Kidney (tissue), 14 donors: Measurements from ENCODE around the gene EVI5. TPM values are rescaled to one million over a fixed set of nuclear protein-coding genes. Genes with fewer than 3 reads are reported as not detected.

Experiments
- DNase-seq, 5 donors: peaks; one replicate each; pipeline ENCODE4 v3.0.0-alpha.2; 2013 to 2020
- FAIRE-seq: peaks from 2 replicates; lab custom pipeline; 2012; peaks lifted over from hg19 to GRCh38; lab: Jason Lieb, UNC
- H3K27ac ChIP-seq, 2 donors: one replicate each; pipeline ENCODE4 v1.7.0; 2013; ENCODE audit warnings: low read depth in 2 of 2, low read length in 2 of 2, inconsistent platforms in 1 of 2
- H3K27me3 ChIP-seq: one replicate; pipeline ENCODE4 v1.7.1; 2013; ENCODE audit warnings: low read length, inconsistent platforms; ENCODE audit not compliant: control insufficient read depth, insufficient read depth
- H3K36me3 ChIP-seq, 3 donors: one replicate each; pipeline versions ENCODE4 v1.7.0 to v1.7.1; 2013; ENCODE audit warnings: low read length in 3 of 3, control low read depth in 1 of 3, inconsistent platforms in 1 of 3; ENCODE audit not compliant: insufficient read depth in 3 of 3, control insufficient read depth in 2 of 3
- H3K4me1 ChIP-seq, 3 donors: one replicate each; pipeline versions ENCODE4 v1.7.0 to v1.7.1; 2013; ENCODE audit warnings: low read length in 3 of 3, inconsistent platforms in 1 of 3, low read depth in 1 of 3; ENCODE audit not compliant: control insufficient read depth in 2 of 3, insufficient read depth in 2 of 3
- H3K4me3 ChIP-seq, 3 donors: one replicate each; pipeline versions ENCODE4 v1.7.0 to v1.8.1; 2013; ENCODE audit warnings: low read length in 3 of 3, control low read depth in 1 of 3, inconsistent platforms in 1 of 3
- H3K9ac ChIP-seq, 3 donors: one replicate each; pipeline versions ENCODE4 v1.7.0 to v1.7.1; 2013; ENCODE audit warnings: low read length in 3 of 3, control low read depth in 1 of 3, inconsistent platforms in 1 of 3
- H3K9me3 ChIP-seq, 3 donors: one replicate each; pipeline versions ENCODE4 v1.7.0 to v1.7.1; 2013; ENCODE audit warnings: low read length in 3 of 3, control low read depth in 1 of 3, inconsistent platforms in 1 of 3; ENCODE audit not compliant: control insufficient read depth in 2 of 3, insufficient read depth in 1 of 3
- intact Hi-C: fragments of 100-400 bp; cut with DNase I; formaldehyde crosslinking; loops from one replicate; pipeline ENCODE4 v1.11.1; 2022
- polyA plus RNA-seq: library from polyadenylated mRNA; stranded (reverse); fragments of 350-450 nt; fragmentation: Illumina TruSeq; extraction: RNeasy Lipid Tissue Mini Kit (QIAGEN cat#74804); gene quantifications from one replicate; pipeline ENCODE4 v1.2.3, GENCODE V29; 2014; ENCODE audit warnings: low read depth, low replicate concordance; ENCODE audit not compliant: insufficient read depth
- total RNA-seq: library from RNA; stranded (reverse); fragmentation: NEBNext Ultra II Directional; extraction: Animal tissue kit (Norgen Biotek cat#: 25700); gene quantifications from one replicate; pipeline ENCODE4 v1.2.1, GENCODE V29; 2021
- TF ChIP-seq, protein P1 (sequence below): IDR thresholded peaks from 3 replicates; pipeline ENCODE4 v1.5.1; 2012; ENCODE audit warnings: mild to moderate bottlenecking, moderate library complexity, borderline replicate concordance; ENCODE audit not compliant: insufficient read depth; ENCODE audit errors: extremely low read depth
- donor health status: control.
- donor health status: control.
- donor health status: control.
- donor health status: control.
- donor health status: control.
- donor health status: DM: yes; HTN: yes; CAD: no.
- donor health status: Normal renal cell carcinoma (clear cell type).

The EVI5 gene
- total and polyA plus RNA-seq, 2 donors from 2014 or later = 3.6 to 36.5 TPM

DNA sequence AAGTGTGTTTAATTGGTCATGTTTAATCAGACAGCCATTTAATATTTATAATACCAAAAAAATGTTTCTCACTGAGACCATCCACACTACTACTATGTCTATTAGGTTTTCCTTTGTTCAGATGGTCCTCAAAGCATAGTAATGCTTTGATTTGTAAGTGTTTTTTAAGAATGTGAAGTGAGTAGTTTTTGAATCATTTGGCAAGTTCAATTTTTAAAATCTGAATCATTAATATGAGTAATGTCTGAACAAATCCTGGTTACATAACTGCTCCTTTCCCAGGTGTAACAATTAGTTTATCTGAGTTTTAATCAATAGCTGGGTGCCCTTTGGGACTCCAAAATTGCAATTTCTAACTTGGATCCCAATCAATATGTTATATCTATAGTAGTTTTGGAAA, 23.5 kb upstream of the EVI5 start:
- H3K9me3 ChIP-seq = no peaks in the 10 kb centered on the region
- H3K9ac ChIP-seq = no peak overlapping the region
- no peaks in the 10 kb centered on the region for H3K36me3 ChIP-seq
- no peak overlapping the region for H3K27ac ChIP-seq
- intact Hi-C loops = no loop called here
- no peaks in the 10 kb centered on the region for H3K27me3 ChIP-seq
- no peak overlapping the region for H3K4me3 ChIP-seq
- TF ChIP-seq, protein P1, sequence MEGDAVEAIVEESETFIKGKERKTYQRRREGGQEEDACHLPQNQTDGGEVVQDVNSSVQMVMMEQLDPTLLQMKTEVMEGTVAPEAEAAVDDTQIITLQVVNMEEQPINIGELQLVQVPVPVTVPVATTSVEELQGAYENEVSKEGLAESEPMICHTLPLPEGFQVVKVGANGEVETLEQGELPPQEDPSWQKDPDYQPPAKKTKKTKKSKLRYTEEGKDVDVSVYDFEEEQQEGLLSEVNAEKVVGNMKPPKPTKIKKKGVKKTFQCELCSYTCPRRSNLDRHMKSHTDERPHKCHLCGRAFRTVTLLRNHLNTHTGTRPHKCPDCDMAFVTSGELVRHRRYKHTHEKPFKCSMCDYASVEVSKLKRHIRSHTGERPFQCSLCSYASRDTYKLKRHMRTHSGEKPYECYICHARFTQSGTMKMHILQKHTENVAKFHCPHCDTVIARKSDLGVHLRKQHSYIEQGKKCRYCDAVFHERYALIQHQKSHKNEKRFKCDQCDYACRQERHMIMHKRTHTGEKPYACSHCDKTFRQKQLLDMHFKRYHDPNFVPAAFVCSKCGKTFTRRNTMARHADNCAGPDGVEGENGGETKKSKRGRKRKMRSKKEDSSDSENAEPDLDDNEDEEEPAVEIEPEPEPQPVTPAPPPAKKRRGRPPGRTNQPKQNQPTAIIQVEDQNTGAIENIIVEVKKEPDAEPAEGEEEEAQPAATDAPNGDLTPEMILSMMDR = no peak
- DNase-seq (no peak), FAIRE-seq (no peak)
- H3K4me1 ChIP-seq = no peaks in the 10 kb centered on the region

DNA sequence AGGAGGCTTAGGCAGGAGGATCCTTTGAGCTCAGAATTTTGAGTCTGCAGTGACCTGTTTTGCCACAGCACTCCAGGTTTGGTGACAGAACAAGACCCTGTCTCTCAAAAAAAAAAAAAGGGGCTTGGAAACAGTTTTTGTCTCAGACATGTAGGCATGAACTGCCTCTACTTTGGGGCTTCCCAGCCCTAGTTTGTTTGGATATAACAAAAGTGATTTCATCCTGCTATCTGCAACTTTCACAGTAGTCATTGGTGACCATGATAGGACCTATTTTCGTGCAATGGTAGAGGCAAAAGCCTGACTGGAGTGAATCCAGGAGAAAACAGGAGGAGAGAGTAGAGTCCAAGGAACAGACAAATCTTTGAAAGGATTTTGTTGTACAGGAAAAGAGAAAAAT, 20.3 kb upstream of the EVI5 start:
- Histone ChIP-seq H3K36me3 (no peaks in the 10 kb centered on the region), H3K27me3 (no peaks in the 10 kb centered on the region), H3K4me1 (no peaks in the 10 kb centered on the region), H3K9ac (no peak overlapping the region), H3K4me3 (no peak overlapping the region), H3K9me3 (no peaks in the 10 kb centered on the region), H3K27ac (peak overlapping the region in 1 of 2 donors; percentile 47)
- no peak for DNase-seq
- no peak for FAIRE-seq
- intact Hi-C loops = no loop called here
- TF ChIP-seq, protein P1 = no peak

GRCh38 chr1:92804721-92805201, 19.9 kb upstream of the EVI5 start:
- peak overlapping the region in 1 of 2 donors; percentile 47 for H3K27ac ChIP-seq
- no peak overlapping the region for H3K4me3 ChIP-seq
- no peaks in the 10 kb centered on the region for H3K36me3 ChIP-seq
- H3K27me3 ChIP-seq = no peaks in the 10 kb centered on the region
- H3K9ac ChIP-seq = no peak overlapping the region
- no peaks in the 10 kb centered on the region for H3K4me1 ChIP-seq
- TF ChIP-seq, protein P1 = no peak
- FAIRE-seq (no peak), DNase-seq (peak in 4 of 5 donors; percentile 16 to 81 (median 60))
- H3K9me3 ChIP-seq = no peaks in the 10 kb centered on the region
- intact Hi-C loops = no loop called here
